Measurements from ENCODE around the gene TBC1D19.

TBC1D19 gene

DNA sequence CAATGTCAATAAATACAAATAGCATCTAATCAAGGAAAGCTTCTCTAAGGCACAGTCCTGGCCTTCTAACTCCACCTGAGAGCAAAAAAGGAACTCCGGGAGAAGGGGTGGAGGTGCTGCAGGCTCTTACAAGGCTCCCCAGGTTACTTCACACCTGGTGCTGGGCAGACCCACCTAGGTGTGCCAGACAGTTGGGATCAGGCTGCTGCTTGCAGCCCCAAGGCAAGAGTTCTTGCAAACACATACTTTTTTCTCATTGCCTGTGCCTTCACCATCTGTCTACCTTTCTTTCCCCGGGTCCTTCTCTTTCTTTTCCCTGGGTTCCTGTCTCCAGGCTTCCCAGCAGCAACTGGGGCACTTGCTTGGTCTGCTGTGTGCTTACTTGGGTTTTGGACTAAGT lies 195.3 kb downstream of the TBC1D19 start:
- in situ Hi-C loops (cut with MboI; ENCODE audit: low sequenced_read_pairs) = no loop called here

- in situ Hi-C loops (cut with MboI; ENCODE audit: low sequenced_read_pairs) = no loop called here
These were observed 195.8 kb downstream of the TBC1D19 start for GRCh38 chr4:26779674-26780073.

DNA sequence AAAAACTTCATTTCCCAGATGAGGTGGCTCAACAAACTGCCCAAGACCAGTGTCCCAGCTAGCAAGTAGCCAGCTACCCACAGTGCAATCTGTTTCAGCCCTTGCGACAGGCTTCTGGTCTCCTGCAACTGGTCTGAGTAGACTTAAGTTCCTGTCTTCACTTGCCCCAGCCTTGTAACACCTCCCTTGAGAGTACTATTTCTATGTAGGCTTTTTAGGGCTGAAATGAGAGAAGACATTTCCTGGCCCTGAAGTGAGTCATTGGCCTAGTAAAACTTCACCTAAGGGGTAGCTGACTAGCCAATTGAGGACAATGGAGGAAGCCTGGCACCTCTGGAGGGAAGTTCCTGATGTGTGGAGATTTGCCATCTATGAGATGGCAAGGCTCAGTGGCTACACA lies 196.7 kb downstream of the TBC1D19 start:
- in situ Hi-C loops (cut with MboI; ENCODE audit: low sequenced_read_pairs) = no loop called here

- in situ Hi-C loops (cut with MboI; ENCODE audit: low sequenced_read_pairs) = no loop called here
These were observed 198.4 kb downstream of the TBC1D19 start for GRCh38 chr4:26782168-26782829.

DNA sequence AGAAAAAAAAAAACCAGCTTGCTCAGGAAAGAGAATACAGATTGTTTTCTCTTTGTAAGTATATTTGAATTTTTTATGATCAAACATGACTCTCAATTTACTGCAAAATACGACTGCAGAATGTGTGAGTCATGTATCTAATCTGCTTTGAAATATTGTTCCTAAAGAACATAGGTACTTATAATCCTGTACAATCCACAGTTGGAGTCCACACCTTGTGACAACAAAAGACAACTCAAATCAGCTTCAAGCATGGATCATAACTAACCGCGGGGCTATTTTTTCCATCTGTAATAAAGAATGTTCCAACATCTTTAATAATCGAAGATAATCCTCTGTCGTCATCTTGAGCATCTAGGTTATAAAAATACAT lies 198.9 kb downstream of the TBC1D19 start:
- in situ Hi-C loops (cut with MboI; ENCODE audit: low sequenced_read_pairs) = no loop called here

DNA sequence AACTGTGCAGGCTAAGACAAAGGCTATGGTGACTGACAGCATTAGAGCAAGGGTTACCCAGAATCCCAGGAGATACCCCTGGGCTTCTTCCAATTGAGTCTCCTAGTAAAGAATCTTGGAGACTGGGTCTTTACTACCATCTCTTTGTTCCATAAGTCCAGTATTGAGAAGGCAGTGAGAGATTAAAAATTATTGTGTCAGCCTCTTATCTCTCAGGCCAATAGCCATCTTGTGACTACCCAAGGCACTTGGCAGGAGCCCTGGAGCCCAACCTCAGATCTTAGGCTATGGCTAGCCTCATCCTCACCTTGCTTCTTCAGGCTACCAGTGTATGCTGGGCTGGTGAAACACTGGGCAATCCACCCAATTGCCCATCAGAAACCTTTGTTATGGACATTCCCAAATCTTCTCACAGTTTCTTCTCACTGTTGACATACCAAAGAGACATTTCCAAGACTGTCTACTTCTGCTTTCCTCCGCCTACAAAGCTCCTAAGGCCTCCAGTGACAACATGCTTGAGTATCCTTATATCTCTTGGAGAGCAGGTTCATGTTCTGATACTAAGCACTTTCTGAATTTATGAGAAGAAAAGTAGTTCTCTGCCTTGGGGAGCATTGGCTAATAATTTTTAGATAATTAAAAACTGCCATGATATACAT lies 200.5 kb downstream of the TBC1D19 start:
- in situ Hi-C loops (cut with MboI; ENCODE audit: low sequenced_read_pairs) = no loop called here

GRCh38 chr4:26785312-26785711 lies 201.4 kb downstream of the TBC1D19 start:
- in situ Hi-C loops (cut with MboI; ENCODE audit: low sequenced_read_pairs) = no loop called here

GRCh38 chr4:26785810-26786209 lies 201.9 kb downstream of the TBC1D19 start:
- in situ Hi-C loops (cut with MboI; ENCODE audit: low sequenced_read_pairs) = no loop called here

DNA sequence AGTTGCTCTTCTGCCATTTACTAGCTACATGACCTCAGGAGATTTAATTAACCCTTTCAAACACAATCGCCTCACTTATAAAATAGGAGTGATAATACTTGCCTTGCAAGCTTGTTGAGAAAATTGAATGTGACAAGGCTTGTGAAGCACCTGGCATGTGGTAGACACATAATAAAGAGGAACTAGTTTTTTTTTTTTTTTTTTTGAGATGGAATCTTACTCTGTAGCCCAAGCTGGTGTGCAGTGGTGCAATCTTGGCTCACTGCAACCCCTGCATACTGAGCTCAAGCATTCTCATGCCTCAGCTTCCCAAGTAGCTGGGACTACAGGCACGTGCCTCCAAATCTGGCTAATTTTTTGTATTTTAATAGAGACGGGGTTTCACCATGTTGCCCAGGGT lies 203.0 kb downstream of the TBC1D19 start:
- in situ Hi-C loops (cut with MboI; ENCODE audit: low sequenced_read_pairs) = no loop called here

GRCh38 chr4:26787461-26788340 lies 203.8 kb downstream of the TBC1D19 start:
- in situ Hi-C loops (cut with MboI; ENCODE audit: low sequenced_read_pairs) = no loop called here

GRCh38 chr4:26788341-26788733 lies 204.5 kb downstream of the TBC1D19 start:
- in situ Hi-C loops (cut with MboI; ENCODE audit: low sequenced_read_pairs) = no loop called here

GRCh38 chr4:26789208-26789607 lies 205.3 kb downstream of the TBC1D19 start:
- in situ Hi-C loops (cut with MboI; ENCODE audit: low sequenced_read_pairs) = no loop called here

DNA sequence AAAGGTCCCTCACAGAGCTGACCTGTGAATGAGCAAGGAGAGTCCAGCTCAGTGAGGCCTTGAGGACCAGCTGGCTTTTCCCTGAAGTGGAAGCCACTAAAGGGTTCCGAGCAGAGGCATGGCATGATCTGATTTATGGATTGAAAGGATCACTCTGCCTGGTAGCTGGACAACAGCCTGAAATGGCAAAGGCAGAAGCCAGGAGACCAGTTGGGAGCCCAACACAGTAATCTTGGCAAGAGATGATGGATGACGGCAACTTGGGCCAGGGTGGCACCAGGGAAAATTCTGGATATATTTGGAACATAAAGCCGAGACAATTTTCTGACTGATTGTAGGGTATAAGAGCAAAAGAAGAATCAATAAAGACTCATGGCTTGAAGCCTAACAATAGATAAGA lies 207.5 kb downstream of the TBC1D19 start:
- in situ Hi-C loops (cut with MboI; ENCODE audit: low sequenced_read_pairs) = no loop called here

GRCh38 chr4:26792639-26793038 lies 208.8 kb downstream of the TBC1D19 start:
- in situ Hi-C loops (cut with MboI; ENCODE audit: low sequenced_read_pairs) = no loop called here

GRCh38 chr4:26793735-26794134 lies 209.9 kb downstream of the TBC1D19 start:
- in situ Hi-C loops (cut with MboI; ENCODE audit: low sequenced_read_pairs) = no loop called here

GRCh38 chr4:26796081-26796480 lies 212.2 kb downstream of the TBC1D19 start:
- in situ Hi-C loops (cut with MboI; ENCODE audit: low sequenced_read_pairs) = no loop called here

DNA sequence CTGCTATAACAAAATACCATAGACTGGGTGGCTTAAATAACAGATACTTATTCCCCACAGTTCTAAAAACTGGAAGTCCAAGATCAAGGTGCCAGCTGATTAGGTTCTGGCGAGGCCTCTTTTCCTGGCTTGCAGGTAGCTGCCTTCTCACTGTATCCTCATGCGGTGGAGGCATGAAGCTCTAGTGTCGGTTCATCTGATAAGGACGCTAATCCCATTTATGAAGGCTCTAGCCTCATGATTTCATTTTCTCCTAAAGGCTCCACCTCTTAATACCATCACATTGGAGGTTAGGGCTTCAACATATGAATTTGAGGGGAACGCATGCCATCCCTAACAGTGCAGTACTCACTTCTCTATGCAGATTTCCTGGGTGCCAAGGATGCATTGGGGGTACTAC lies 218.9 kb downstream of the TBC1D19 start:
- in situ Hi-C loops (cut with MboI; ENCODE audit: low sequenced_read_pairs) = no loop called here

GRCh38 chr4:26803211-26803861 lies 219.5 kb downstream of the TBC1D19 start:
- in situ Hi-C loops (cut with MboI; ENCODE audit: low sequenced_read_pairs) = no loop called here

GRCh38 chr4:26804451-26804850 lies 220.6 kb downstream of the TBC1D19 start:
- in situ Hi-C loops (cut with MboI; ENCODE audit: low sequenced_read_pairs) = no loop called here

- in situ Hi-C loops (cut with MboI; ENCODE audit: low sequenced_read_pairs) = no loop called here
These were observed 221.0 kb downstream of the TBC1D19 start for GRCh38 chr4:26804925-26805324.

All from hTERT RPE-1 (cell line).